Renal cortical epithelial cell (primary cell): Measurements from ENCODE around the gene GIMAP8. TPM values are rescaled to one million over a fixed set of nuclear protein-coding genes. Genes with fewer than 3 reads are reported as not detected.
A peak's percentile ranks its signal among the peaks of the same experiment; 100 is the strongest.

Source experiments
- DNase-seq: peaks from one replicate; pipeline ENCODE4 v3.0.0-alpha.2; 2011; ENCODE audit warnings: low read depth
- total RNA-seq: library from RNA; depleted of rRNA; stranded (reverse); fragments of >200 nt; gene quantifications from 2 replicates; pipeline ENCODE4 v1.2.3, GENCODE V29; 2014

The GIMAP8 gene
- total RNA-seq, 1 donor from 2014 or later, result 0.15 TPM

- DNase-seq, result no peak
Observed at GRCh38 chr7:150411606-150412005, 38.8 kb upstream of the GIMAP8 start.

DNA sequence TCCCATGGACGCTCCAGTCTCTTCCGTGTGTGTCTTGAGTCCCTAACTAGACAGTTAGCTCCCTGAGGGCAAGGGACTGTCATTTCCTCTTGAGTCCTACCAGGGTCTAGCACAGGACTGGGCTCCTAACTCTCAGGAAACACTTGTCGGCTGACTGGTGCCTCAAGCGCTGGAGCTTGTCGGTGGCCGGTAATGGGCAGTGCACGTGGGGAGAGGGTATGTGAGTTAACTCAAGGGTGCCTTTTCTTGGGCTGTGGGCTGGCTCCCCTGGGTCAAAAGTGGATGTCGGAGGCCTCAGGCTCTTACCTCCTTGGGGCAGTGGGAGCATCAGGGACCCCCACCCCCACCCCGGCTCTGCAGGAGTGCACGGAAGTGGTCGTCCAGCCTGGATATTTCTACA is 38.4 kb upstream of the GIMAP8 start:
- DNase-seq, result no peak

DNA sequence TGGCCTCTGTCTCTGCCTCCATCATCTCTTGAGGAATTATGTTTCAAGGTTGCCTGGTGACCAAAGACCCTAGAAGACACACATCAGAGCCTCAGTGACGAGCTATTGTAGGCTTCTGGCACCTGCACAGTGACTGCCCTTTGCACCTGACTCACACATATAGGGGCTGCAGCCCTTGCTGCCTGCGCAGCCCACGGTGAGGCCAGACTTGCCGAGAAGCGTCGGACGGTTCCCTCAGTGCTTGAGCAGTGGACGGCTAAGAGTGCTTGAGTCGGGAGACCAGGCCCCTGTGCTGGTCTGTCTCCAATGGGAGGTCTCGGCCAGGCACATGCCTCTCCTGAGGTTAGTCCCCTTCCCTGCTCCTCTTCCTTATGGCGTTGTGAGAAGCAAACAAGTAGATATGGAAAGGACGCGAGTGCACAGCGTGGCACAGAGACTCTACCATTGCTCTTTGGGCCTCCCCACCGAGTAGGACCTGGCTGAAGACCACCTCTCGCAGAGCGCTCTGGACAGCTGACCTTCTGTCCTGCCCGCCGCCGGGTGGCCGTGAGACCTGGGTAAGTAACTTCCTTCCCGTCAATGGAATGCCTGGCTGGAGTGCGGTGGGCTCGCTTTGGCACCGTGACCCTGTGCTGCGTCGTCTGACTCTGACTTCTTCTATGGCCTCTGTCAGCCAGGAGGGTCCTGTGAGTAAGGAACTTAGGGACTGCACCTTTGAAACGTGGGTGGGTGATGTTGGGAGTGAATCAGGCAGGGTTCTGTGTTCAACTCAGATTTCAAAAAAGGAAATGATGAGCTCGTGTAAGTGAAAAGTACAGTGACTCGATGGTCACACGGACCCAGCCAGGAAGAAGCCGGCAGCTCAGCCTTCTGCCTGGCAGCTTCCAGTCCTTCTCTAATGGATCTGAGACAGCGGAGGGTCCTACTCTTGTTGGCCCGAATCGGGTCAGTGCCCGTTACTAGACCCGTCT is 37.6 kb upstream of the GIMAP8 start:
- DNase-seq, result no peak

DNA sequence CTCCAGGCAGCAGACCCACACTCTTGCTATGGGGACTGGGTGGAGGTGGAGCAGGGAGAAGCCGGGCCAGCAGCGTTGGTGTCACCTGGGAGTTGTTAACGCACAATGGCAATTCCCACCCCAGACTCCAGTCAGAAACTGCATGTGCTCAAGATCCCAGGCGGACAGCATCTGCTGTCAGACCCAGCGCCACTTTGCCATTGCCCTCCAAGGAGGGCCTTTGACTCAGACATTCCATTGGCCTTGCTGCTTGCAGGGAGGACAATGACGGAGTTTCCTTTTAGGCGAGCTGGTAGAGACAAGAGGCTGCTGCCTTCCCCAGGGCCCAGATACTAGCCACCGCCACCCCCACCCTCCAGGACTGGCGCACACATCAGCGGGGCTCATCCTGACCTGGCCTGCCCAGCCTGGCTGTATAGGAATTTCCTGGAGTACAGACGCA is 36.8 kb upstream of the GIMAP8 start:
- DNase-seq, result no peak

- DNase-seq, result no peak
Observed at GRCh38 chr7:150415161-150416153, 35.0 kb upstream of the GIMAP8 start.

- DNase-seq, result no peak
Observed at GRCh38 chr7:150417239-150417638, 33.2 kb upstream of the GIMAP8 start.

DNA sequence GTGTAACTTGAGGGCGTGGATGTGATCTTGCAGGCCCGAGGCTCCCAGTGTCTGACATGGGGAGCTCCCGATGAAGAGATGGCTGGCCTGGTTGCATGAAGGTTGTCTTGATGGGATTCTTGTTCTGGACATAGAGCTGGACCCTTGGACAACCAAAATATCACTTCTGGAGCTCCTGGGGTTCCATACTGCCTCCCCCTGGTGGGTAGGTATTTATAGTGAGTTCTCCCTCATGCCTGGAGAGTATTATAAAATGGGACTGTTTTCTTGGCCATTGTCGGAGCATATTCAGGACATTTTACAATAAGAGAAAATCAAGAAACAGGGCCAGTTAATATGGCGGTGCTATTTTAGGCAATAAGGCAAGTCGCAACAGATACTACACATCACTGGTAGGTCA is 32.6 kb upstream of the GIMAP8 start:
- no peak for DNase-seq

- no peak for DNase-seq
Observed at GRCh38 chr7:150420242-150420641, 30.2 kb upstream of the GIMAP8 start.

DNA sequence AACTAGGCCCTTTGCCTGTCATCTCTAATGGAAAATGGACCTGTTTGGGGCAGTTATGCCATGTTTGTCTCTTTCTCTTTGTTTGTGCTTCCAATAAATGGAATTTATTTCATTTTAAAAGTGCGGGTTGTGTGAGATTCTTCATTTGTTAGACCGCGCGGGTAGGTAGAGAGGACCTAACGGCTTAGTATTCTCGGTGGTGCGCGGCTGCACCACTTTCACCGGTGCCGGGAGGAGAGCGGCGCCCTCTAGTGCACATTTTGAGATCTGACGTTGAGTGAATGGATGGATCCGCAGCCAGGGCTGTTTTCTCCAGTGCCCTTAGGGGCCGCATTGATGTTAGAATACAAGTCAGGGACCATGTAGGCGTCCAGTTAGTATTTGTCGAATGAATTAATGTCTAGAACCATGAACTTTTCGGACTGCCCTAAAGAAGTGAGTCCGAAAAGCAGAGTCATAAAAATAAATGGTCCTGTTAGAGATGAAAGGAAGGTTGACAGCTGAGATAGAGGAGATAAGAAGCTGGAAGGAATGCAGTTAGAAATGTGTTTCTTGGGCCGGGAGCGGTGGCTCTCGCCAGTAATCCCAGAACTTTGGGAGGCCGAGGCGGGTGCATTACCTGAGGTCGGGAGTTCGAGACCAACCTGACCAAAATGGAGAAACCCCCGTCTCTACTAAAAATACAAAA is 29.3 kb upstream of the GIMAP8 start:
- peak; percentile 43 for DNase-seq

GRCh38 chr7:150421831-150422230 is 28.6 kb upstream of the GIMAP8 start:
- no peak for DNase-seq

DNA sequence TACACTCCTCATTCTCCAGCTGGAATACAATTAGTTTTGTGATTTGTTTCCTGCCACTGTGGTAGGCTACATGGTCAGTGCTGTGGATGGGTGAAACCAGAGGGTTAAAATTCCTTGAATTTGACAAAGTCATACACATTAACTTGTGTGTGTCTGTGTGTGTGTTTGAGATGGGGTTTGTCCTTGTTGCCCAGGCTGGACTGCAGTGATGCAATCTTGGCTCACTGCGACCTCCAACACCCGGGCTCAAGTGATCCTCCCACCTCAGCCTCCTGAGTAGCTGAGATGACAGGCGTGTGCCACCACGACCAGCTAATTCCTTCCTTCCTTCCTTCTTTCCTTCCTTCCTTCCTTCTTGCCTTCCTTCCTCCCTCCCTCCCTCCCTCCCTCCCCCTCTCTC is 24.8 kb upstream of the GIMAP8 start:
- DNase-seq, result no peak

- peak; percentile 91 for DNase-seq
Observed at GRCh38 chr7:150428671-150429451, 21.6 kb upstream of the GIMAP8 start.

GRCh38 chr7:150429699-150430098 is 20.7 kb upstream of the GIMAP8 start:
- DNase-seq, result no peak

DNA sequence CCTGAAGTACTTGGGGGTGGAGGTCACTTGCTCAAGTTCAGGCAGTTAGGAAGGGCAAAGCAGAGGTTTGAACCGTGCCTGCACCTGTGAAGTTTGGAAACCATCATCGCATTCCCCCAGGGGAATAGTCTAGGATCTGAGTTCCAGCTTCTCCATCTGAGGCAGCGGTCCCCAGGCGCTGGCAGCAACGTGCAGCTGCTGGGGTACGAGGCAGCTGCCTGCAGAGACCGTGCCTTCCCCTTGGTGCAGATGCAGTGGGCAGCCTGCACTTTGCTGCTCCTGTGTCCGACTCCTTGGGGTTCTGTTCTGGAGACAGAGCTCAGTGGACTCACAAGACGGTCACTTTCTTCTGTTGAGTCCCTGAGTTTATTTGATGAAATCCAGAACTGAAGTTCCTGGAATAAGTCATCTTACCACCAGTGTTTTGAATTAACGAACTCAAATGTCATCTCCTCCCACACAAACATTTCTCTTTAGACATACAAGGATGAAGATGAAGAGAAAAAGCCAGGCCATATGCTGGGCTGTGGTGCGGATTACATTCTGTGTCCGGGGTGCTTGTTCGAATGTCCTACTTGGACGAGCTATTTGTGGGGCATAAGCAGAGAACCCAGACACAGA is 19.9 kb upstream of the GIMAP8 start:
- DNase-seq, result no peak

GRCh38 chr7:150431839-150432658 is 18.4 kb upstream of the GIMAP8 start:
- no peak for DNase-seq

- DNase-seq, result no peak
Observed at GRCh38 chr7:150432915-150433892, 17.2 kb upstream of the GIMAP8 start.

DNA sequence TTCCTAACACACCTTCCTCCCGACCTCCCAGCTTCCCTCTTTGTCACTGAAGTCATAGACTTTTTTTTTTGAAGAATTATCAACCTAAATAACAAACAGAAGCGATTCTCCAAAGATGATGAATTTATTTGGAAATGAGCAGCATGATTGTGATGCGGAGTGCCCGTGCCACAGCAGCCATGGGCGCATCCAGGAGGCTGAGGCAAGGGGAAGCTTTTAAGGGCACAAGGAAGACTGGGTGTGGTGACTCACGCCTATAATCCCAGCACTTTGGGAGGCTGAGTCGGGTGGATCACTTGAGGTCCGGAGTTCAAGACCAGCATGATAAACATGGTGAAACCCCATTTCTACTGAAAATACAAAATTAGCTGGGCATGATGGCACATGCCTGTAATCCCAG is 16.2 kb upstream of the GIMAP8 start:
- DNase-seq, result no peak

GRCh38 chr7:150435047-150435389 is 15.4 kb upstream of the GIMAP8 start:
- no peak for DNase-seq
